A549 treated with Hydrocortisone at 1 μM for 4 hours (cell line): Measurements from ENCODE around the gene LGALS12. TPM values are rescaled to one million over a fixed set of nuclear protein-coding genes. Genes with fewer than 3 reads are reported as not detected.

Source experiments
- total RNA-seq: library from RNA; stranded (reverse); fragments of 200-300 nt; extraction: Qiagen RNA extraction; gene quantifications from 5 replicates; pipeline ENCODE4 v1.2.3, GENCODE V29; 2022

LGALS12 gene
- total RNA-seq: not detected in 5 replicates

DNA sequence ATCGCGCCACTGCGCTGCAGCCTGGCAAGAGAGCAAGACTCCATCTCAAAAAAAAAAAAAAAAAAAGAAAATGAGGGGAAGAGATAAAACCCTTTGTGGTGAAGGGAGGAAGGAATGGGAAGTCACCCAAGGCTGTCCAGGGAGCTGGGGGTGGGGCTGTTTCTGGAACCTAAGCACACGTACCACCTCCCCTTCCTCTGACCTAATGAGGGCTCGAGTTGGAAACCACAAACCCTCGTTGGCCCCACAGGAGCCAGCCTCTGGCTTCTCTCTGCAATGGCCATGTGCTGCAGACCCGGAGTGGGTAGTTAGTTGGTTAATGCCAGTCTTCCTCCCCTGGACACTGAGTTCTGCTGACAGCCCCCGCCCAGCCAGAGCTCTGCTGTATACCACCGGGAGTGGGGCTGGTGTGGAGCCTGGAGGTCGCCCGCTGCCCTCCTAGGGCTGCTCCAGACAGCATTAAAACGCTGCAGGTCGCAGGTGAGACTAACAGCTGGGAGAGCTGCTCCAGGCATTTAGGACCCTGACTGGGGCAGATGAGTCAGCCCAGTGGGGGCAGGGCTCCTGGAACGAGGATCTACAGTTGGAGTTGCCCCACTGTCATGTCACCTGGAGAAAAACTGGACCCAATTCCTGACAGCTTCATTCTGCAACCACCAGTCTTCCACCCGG is at the start of gene LGALS12:
Gene LGALS12 (plus strand): TSS at position 228 of the 672 bp plus-strand sequence. CDS start 375 bp downstream, at position 603.

DNA sequence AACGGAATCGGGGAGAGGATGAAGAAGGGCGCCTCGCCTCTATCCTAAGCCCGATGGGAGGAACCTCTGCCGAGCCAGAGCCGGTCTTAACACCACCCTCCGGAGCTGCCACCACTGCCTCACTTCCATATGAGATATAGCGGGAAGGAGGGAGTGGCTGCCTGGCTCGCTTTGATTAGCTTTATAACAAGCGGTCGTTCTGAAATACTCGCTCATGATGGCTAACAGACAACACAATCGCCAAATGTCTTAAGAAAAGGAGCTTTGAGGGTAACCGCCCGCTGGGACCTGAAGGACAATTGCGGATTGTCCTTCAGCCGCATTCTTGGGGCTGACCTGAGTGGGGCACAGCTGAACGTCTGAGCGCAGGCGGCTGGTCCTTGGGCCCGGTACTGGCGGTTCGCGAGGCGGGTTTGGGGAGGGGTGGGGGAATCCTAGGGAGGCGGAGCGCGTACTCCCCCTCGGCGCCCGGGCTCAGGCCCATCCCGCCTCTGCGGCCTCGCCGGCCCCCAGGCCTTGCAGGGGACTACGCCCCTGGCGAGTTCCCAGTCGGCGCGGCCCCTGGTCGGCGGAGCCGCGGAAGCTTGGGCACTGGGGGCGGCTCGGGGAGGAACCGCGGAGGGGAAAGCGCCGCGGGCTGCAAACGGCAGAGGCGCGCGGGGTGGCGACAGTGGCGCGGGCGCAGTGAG is 15.2 kb upstream of the LGALS12 start, which contains the start of gene PLAAT5:
Gene PLAAT5 (minus strand): TSS at position 617 of the 689 bp plus-strand sequence. CDS start 133 bp downstream, at position 484.

DNA sequence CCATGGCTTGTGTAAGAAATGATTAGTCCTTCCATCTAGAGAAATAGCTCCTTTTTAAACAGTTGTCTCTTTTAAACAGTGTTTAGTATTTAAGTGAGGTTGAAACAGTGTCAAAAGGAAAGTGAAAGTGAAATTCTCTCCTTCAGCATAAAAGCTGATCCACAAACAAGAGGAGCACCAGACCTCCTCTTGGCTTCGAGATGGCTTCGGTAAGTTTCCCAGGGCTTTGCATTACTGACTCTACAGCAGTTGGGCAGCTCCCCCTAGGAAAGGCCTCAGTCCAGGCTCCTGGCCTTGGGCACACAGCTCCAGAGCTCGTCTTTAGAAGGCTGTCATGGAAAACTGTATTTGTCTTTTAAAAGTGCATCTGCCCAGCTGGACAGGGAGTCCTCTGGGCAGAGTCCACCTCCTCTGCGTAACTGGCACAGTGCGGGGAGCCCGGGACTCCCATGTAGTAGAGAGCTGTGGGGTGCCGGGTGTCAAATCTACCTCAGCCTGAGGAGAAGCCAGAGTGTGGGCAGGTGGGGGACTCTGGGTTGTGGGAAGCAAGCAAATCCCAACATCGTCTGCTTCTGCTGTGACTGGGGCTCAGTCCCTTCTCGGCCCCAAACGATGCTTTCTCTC is 30.9 kb downstream of the LGALS12 start, which contains the start of gene PLAAT4:
Gene PLAAT4 (plus strand): TSS at position 140 of the 624 bp plus-strand sequence. CDS start 61 bp downstream, at position 201.

GRCh38 chr11:63563201-63564055 is 57.5 kb downstream of the LGALS12 start, which contains the start of gene PLAAT2:
PLAAT2 (minus strand) TSS chr11:63563379; CDS start chr11:63563324, 55 bp downstream.

Other genes with a start within 250 kb of the LGALS12 start
- not detected in 5 replicates for gene SLC22A9, start 136.3 kb upstream of the LGALS12 start, total RNA-seq
- not detected in 5 replicates for gene PLAAT5, start 14.9 kb upstream of the LGALS12 start, total RNA-seq
- gene PLAAT4, start 30.7 kb downstream of the LGALS12 start, total RNA-seq: 1.0 to 3.8 TPM (median 2.0 TPM) in 5 replicates
- gene PLAAT2, start 57.3 kb downstream of the LGALS12 start, total RNA-seq: 0.65 to 1.1 TPM (median 0.94 TPM) in 5 replicates
- 50.7 to 72.3 TPM (median 65.6 TPM) in 5 replicates for gene PLAAT3, start 108.3 kb downstream of the LGALS12 start, total RNA-seq
- 30.3 to 39.0 TPM (median 35.2 TPM) in 5 replicates for gene ATL3, start 165.3 kb downstream of the LGALS12 start, total RNA-seq
- 97.4 to 112 TPM (median 103 TPM) in 5 replicates for gene RTN3, start 175.4 kb downstream of the LGALS12 start, total RNA-seq